HEK293T (cell line): ENCODE measurements around the gene RNF220.

Experiments used
- CTCF ChIA-PET: fragments of 350-600 bp; formaldehyde crosslinking; extraction: SDS; loops from one replicate; lab custom pipeline; 2021; ENCODE audit warnings: antibody characterized with exemption, inconsistent platforms; lab: Yijun Ruan, JAX
- POLR2A ChIA-PET: fragments of 350-600 bp; formaldehyde crosslinking; extraction: SDS; loops from one replicate; lab custom pipeline; 2020; ENCODE audit warnings: antibody characterized with exemption, inconsistent platforms; lab: Yijun Ruan, JAX
- DNase-seq: peaks from one replicate; pipeline ENCODE4 v3.0.0; 2012; ENCODE audit warnings: mixed read lengths; ENCODE audit errors: extremely low spot score
- ARNT ChIP-seq: fragments of 450-650 bp; IDR thresholded peaks from 2 replicates; pipeline ENCODE4 v1.6.1; 2017; ENCODE audit warnings: mild to moderate bottlenecking
- BHLHE40 ChIP-seq: fragments of 450-650 bp; IDR thresholded peaks from 2 replicates; pipeline ENCODE4 v1.6.1; 2016; ENCODE audit warnings: mild to moderate bottlenecking, moderate library complexity, borderline replicate concordance
- CTBP1 ChIP-seq: fragments of 450-650 bp; IDR thresholded peaks from 2 replicates; pipeline ENCODE4 v1.6.1; 2016; ENCODE audit warnings: borderline replicate concordance
- ELF4 ChIP-seq: fragments of 450-650 bp; IDR thresholded peaks from 2 replicates; pipeline ENCODE4 v1.6.1; 2017; ENCODE audit warnings: antibody characterized with exemption
- FOXA1 ChIP-seq: fragments of 450-650 bp; IDR thresholded peaks from 2 replicates; pipeline ENCODE4 v1.6.1; 2016; ENCODE audit warnings: mild to moderate bottlenecking
- FOXK2 ChIP-seq: fragments of 450-650 bp; IDR thresholded peaks from 2 replicates; pipeline ENCODE4 v1.6.1; 2016; ENCODE audit warnings: mild to moderate bottlenecking
- FOXM1 ChIP-seq: fragments of 450-650 bp; IDR thresholded peaks from 2 replicates; pipeline ENCODE4 v1.6.1; 2017; ENCODE audit warnings: mild to moderate bottlenecking, borderline replicate concordance
- HDGF ChIP-seq: fragments of 450-650 bp; IDR thresholded peaks from 2 replicates; pipeline ENCODE4 v1.6.1; 2017; ENCODE audit warnings: antibody characterized with exemption, borderline replicate concordance
- L3MBTL2 ChIP-seq: fragments of 450-650 bp; conservative IDR thresholded peaks from 2 replicates; pipeline ENCODE4 v1.6.1; 2016; ENCODE audit warnings: mild to moderate bottlenecking
- LEF1 ChIP-seq: fragments of 450-650 bp; IDR thresholded peaks from 2 replicates; pipeline ENCODE4 v1.6.1; 2017; ENCODE audit warnings: mild to moderate bottlenecking, borderline replicate concordance
- NFRKB ChIP-seq: fragments of 450-650 bp; IDR thresholded peaks from 2 replicates; pipeline ENCODE4 v1.6.1; 2016; ENCODE audit warnings: mild to moderate bottlenecking, moderate library complexity
- SP1 ChIP-seq: fragments of 450-650 bp; IDR thresholded peaks from 2 replicates; pipeline ENCODE4 v1.6.1; 2017
- SUZ12 ChIP-seq: fragments of 450-650 bp; IDR thresholded peaks from 2 replicates; pipeline ENCODE4 v1.6.1; 2016; ENCODE audit warnings: mild to moderate bottlenecking
- TARDBP ChIP-seq: fragments of 450-650 bp; IDR thresholded peaks from 2 replicates; pipeline ENCODE4 v1.6.1; 2016
- ZNF384 ChIP-seq: fragments of 450-650 bp; IDR thresholded peaks from 2 replicates; pipeline ENCODE4 v1.6.1; 2016
- TF ChIP-seq, protein P1 (sequence below): fragments of 450-650 bp; IDR thresholded peaks from 2 replicates; pipeline ENCODE4 v1.6.1; 2016

RNF220 gene

DNA sequence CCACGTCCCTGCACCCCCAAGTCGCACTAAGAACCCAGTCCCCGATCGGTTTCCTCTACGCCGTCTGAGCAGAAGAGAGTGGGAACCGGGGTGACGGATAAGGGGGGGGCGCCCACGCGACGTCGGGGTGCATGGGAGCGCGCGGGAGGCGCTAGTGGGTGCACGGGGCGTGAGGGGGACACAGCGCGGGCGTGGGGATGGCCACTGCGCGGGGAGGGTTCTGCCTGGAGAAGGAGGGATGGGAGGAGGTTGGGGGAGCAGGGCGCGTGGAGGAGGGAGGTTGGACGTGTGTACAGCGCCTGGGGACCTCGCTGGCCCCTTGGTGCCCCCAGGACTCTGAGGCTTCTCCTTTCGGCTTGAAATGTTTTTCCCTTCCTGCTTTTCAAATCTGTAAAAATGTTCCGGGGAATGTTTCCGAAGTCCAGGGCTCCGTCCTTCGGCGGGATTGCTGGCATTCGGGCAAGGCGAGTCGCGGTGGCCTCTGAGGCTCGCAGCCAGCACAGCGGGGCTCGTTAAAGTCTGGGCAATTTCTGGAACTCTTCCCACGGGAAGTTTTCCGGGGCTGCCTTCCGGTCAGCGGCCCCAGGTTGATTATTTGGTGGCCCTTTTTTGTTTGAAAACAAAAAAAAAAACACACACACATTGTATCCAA is 13.1 kb downstream of the RNF220 start:
- TF ChIP-seq ZNF384 (no peak), HDGF (no peak), ELF4 (no peak), FOXM1 (no peak), L3MBTL2 (no peak), SUZ12 (no peak), NFRKB (no peak), LEF1 (no peak), TARDBP (no peak)
- TF ChIP-seq, protein P1, sequence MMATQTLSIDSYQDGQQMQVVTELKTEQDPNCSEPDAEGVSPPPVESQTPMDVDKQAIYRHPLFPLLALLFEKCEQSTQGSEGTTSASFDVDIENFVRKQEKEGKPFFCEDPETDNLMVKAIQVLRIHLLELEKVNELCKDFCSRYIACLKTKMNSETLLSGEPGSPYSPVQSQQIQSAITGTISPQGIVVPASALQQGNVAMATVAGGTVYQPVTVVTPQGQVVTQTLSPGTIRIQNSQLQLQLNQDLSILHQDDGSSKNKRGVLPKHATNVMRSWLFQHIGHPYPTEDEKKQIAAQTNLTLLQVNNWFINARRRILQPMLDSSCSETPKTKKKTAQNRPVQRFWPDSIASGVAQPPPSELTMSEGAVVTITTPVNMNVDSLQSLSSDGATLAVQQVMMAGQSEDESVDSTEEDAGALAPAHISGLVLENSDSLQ: no peak
- DNase-seq: no peak

DNA sequence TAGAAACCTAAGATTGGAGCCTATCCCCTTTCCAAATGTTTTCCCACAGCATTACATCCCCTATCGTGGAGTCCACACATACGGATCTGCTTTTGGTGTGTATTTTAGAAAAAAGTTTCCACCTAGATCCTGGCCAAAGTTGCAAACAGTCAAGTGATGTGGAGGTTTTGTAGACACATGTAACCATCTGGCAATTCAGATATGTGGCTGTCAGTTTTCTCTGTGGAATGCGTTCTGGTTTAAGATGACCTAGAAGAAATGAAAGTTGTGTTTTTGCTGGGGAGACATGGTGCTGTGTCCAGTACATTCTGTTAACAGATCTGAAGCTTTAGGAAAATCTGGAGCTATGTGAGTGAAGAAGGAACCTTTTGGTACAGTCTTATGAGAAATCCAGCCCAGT is 14.8 kb downstream of the RNF220 start:
- TF ChIP-seq TARDBP (no peak), SP1 (no peak), ZNF384 (no peak), SUZ12 (no peak), FOXM1 (no peak), ARNT (no peak), CTBP1 (no peak), NFRKB (no peak), L3MBTL2 (no peak), HDGF (no peak), LEF1 (no peak), FOXK2 (no peak), ELF4 (no peak), FOXA1 (no peak), BHLHE40 (no peak)
- TF ChIP-seq, protein P1: no peak
- CTCF ChIA-PET: no interaction called here
- no peak for DNase-seq
- POLR2A ChIA-PET: interaction anchor here (0.9 kb wide), 2 partner anchors 11 to 15 kb away, joined by 3 read pairs; no protein-coding TSS in a partner anchor

More for the DNA sequence above, 13.1 kb downstream of the RNF220 start:
- ChIA-PET CTCF (no interaction called here), POLR2A (no interaction called here)

DNA sequence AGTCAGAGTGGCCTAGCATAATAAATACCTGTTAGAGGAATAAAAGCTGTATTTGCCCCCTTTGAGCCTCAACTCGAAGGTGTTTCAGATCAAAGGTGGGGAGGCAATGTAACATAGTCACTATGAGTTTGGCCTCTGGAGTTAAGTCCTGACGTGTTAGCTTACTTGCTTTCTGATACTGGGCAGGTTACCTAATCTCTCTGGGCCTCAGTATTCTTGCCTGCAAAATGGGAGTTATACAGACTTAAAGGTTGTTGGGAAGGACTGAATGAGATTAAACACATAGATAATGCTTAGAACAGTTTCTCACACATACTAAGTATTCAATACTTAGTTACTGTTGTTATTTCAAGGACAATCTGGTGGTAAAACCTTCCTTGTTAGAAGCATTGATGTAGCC is 15.5 kb downstream of the RNF220 start:
- ChIA-PET CTCF (no interaction called here), POLR2A (interaction anchor here (0.9 kb wide), 2 partner anchors 12 to 16 kb away, joined by 3 read pairs; no protein-coding TSS in a partner anchor)
- no peak for TF ChIP-seq LEF1
- DNase-seq: no peak

DNA sequence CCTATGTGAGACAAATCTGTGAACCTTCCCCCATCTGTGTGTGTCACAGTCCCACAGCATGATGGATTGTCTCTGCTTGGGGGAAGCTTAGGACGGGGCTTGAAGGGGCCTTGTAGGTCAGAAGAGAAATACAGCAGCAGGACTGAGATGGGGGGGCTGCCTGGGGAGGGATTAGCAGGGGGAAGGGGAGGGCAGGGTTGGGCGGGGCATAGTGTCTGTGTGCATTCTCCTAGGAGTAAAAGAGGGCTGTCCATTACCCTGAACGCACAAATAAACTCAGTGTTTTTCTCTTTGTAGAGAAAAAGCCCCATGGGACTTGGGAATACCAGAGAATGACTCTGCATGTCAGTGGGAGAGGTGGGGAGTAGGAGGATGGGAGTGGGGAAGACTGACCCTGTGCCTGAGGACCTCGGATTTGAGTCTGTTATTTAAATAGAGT is 16.4 kb downstream of the RNF220 start:
- CTCF ChIA-PET: interaction anchor here (1.0 kb wide), 1 partner anchor 62 kb away, joined by 3 read pairs; no protein-coding TSS in a partner anchor
- POLR2A ChIA-PET: interaction anchor here (1.7 kb wide), 1 partner anchor 12 kb away, joined by 7 read pairs; no protein-coding TSS in a partner anchor
- no peak for TF ChIP-seq SP1
- TF ChIP-seq, protein P1: peak; percentile 50
- no peak for DNase-seq

DNA sequence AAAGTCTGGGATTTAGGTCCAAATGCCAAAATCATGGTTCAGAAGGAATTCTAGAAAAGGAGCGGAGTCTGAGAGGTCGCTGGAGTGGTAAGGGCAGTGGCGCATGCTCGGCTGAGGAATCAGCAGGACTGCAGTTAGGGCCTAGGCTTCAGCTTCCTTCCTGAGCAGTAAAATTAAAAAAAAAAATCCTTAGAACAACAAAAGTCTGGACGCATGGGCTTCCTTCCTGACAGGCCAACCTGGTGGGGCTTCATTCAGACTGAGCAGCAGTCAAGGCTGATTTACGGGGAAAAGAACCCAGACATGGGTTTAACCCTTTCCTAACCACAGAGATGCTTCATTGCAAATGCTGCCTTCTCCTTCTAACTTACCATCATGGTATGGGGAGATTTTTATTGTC is 17.1 kb downstream of the RNF220 start:
- peak; percentile 39 for DNase-seq
- ChIA-PET CTCF (interaction anchor here (0.6 to 1.0 kb wide), 2 partner anchors 61 to 298 kb away, joined by 3 read pairs; no protein-coding TSS in a partner anchor), POLR2A (interaction anchor here (1.7 kb wide), 1 partner anchor 13 kb away, joined by 7 read pairs; no protein-coding TSS in a partner anchor)
- TF ChIP-seq SUZ12 (no peak), TARDBP (no peak), BHLHE40 (no peak), ELF4 (no peak), ZNF384 (peak; percentile 85), L3MBTL2 (no peak), FOXK2 (no peak), LEF1 (no peak)
- TF ChIP-seq, protein P1: peak; percentile 92
